ENCODE data around the gene IFFO2.

IFFO2 gene

GRCh38 chr1:18922319-18922726 is 34.2 kb downstream of the IFFO2 start:
- peak; percentile 90 to 95 for DNase-seq (ENCODE audit: low read depth in 2 of 2)
- TF ChIP-seq CTCF (IDR thresholded peaks at IDR 0.05; ENCODE audit: low read depth, low read length): peak; percentile 13
- no peak overlapping the region for H3K4me3 ChIP-seq (replicated peaks in 1 of 2; ENCODE audit: low read depth in 2 of 2, low read length in 2 of 2)

GRCh38 chr1:18921516-18922251 is 34.8 kb downstream of the IFFO2 start:
- DNase-seq (ENCODE audit: low read depth in 2 of 2): peak in 1 of 2 donors; percentile 44
- TF ChIP-seq CTCF (IDR thresholded peaks at IDR 0.05; ENCODE audit: low read depth, low read length): peak; percentile 14
- H3K4me3 ChIP-seq (replicated peaks in 1 of 2; ENCODE audit: low read depth in 2 of 2, low read length in 2 of 2): no peak overlapping the region

GRCh38 chr1:18920931-18921330 is 35.5 kb downstream of the IFFO2 start:
- no peak for DNase-seq (ENCODE audit: low read depth in 2 of 2)
- TF ChIP-seq CTCF (IDR thresholded peaks at IDR 0.05; ENCODE audit: low read depth, low read length): no peak
- no peak overlapping the region for H3K4me3 ChIP-seq (replicated peaks in 1 of 2; ENCODE audit: low read depth in 2 of 2, low read length in 2 of 2)

- no peak for TF ChIP-seq CTCF (IDR thresholded peaks at IDR 0.05; ENCODE audit: low read depth, low read length)
- no peak overlapping the region for H3K4me3 ChIP-seq (replicated peaks in 1 of 2; ENCODE audit: low read depth in 2 of 2, low read length in 2 of 2)
- no peak for DNase-seq (ENCODE audit: low read depth in 2 of 2)
Observed at GRCh38 chr1:18919956-18920355, 36.5 kb downstream of the IFFO2 start.

GRCh38 chr1:18919197-18919905 is 37.1 kb downstream of the IFFO2 start:
- no peak overlapping the region for H3K4me3 ChIP-seq (replicated peaks in 1 of 2; ENCODE audit: low read depth in 2 of 2, low read length in 2 of 2)
- DNase-seq (ENCODE audit: low read depth in 2 of 2): no peak
- TF ChIP-seq CTCF (IDR thresholded peaks at IDR 0.05; ENCODE audit: low read depth, low read length): no peak

- no peak for TF ChIP-seq CTCF (IDR thresholded peaks at IDR 0.05; ENCODE audit: low read depth, low read length)
- no peak for DNase-seq (ENCODE audit: low read depth in 2 of 2)
- H3K4me3 ChIP-seq (replicated peaks in 1 of 2; ENCODE audit: low read depth in 2 of 2, low read length in 2 of 2): no peak overlapping the region
Observed at GRCh38 chr1:18918417-18918816, 38.1 kb downstream of the IFFO2 start.
